Measurements from ENCODE around the gene MRPS17.
A peak's percentile ranks its signal among the peaks of the same experiment; 100 is the strongest.

The MRPS17 gene

GRCh38 chr7:55970978-55971377, 19.3 kb downstream of the MRPS17 start:
- FAIRE-seq (no peak), DNase-seq (ENCODE audit: low spot score) (no peak)

GRCh38 chr7:55973747-55974250, 22.1 kb downstream of the MRPS17 start:
- DNase-seq (ENCODE audit: low spot score) = no peak
- no peak for FAIRE-seq

DNA sequence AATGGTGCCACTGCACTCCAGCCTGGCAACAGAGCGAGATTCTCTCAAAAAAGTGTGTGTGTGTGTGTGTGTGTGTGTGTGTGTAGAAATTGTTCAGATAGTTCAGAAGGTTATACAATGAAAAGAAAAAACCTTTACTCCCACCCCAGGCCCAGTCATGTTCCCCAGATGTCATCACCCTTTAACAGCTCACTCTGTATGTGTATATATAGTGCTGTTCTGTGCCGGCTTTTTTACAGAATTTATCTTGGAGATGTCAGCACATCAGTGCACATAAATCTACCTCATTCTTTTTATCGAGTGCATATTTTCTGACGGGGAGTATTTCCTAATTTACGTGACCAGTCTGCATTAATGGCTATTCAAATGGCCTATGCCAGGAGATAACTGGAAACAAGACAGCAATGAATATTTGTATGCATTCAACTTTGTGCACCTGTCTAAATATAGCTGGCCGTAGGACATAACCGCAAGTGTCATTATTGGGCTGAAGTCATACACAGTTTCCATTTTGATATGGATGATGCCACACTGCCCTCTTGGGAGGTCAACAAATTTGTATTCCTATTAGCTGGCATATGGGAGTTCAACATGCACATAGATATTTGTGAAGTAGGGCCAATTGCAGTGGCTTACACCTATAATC, 24.4 kb downstream of the MRPS17 start:
- DNase-seq (ENCODE audit: low spot score) = no peak
- FAIRE-seq = no peak

DNA sequence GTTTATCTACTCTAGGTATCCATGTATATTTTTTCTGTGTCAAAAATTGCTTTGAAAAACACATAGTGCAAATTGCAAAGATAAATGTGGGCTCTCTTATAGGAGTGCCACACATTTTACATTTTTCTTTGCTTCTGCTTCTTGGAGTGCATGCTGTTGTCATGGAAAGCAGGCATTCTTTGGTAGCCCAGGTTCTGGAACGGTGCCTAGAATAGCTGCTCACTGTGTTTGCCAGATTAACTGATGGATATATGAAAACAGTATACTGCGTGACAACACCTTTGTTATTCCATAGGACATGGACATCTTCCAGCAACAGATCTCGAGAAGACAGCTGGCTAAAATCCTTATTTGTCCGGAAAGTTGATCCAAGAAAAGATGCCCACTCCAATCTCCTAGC, 26.2 kb downstream of the MRPS17 start:
- DNase-seq (ENCODE audit: low spot score) (no peak), FAIRE-seq (peak; percentile 70)

DNA sequence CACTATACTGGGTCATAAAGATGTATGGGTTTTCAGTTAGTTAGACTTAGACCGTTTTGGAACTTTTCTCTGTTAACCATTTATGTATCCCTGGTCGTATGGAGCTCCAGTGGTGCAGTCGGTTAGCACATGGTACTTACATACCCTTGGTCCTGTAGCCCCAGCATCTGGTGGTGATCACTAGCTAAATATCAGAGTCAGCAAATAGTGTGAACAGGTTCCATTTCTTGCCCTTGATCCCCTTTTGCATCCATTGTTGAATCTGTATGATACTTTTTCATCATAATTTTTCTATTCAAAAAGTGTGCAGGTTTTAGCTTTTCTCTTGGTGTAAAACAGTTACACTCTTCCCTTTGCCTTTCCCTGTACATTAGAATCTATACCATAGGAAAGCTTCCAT, 28.6 kb downstream of the MRPS17 start:
- no peak for DNase-seq (ENCODE audit: low spot score)
- FAIRE-seq = no peak

DNA sequence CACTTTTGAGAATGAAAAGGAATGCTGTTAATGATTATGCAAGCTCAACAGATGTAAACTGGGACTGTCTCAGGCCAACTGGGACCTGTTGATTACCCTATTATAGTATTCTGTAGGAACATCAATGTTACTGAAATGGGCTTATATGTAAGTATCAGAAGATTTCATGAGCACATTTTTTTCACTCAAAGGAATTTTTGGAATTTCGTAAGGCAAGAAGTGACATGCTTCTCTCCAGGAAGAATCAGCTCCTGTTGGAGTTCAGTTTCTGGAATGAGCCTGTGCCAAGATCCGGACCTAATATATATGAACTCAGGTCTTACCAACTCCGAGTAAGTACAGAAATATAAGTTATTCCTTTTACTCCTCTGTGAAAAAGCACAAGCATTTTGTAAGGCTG, 31.9 kb downstream of the MRPS17 start:
- no peak for DNase-seq (ENCODE audit: low spot score)
- FAIRE-seq = no peak

- FAIRE-seq (no peak), DNase-seq (ENCODE audit: low spot score) (no peak)
Observed at GRCh38 chr7:55992346-55992745, 40.7 kb downstream of the MRPS17 start.

DNA sequence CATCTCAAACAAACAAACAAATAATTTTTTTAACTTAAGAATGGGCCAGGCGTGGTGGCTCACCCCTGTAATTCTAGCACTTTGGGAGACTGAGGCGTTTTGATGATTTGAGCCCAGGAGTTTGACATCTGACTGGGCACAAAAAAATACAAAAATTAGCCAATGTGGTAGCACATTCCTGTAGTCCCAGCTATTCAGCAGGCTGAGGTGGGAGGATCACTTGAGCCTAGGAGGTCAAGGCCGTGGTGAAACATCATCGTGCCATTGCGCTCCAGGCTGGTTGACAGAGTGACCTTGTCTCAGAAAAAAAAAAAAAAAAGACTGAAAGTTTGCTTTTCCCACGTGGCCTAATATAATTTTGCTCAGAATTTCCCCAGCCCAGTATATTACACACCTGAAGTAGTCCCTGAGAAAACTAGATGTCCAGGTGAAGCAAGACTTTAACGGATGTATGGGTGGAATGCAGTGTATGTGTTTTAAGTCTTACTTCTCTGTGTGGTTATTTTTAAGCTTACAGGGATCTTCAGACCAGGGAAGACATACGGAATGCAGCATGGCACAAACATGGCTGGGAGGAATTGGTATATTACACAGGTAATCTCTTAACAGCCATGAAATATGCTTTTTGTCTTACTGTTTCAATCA, 45.3 kb downstream of the MRPS17 start:
- FAIRE-seq (no peak), DNase-seq (ENCODE audit: low spot score) (no peak)

DNA sequence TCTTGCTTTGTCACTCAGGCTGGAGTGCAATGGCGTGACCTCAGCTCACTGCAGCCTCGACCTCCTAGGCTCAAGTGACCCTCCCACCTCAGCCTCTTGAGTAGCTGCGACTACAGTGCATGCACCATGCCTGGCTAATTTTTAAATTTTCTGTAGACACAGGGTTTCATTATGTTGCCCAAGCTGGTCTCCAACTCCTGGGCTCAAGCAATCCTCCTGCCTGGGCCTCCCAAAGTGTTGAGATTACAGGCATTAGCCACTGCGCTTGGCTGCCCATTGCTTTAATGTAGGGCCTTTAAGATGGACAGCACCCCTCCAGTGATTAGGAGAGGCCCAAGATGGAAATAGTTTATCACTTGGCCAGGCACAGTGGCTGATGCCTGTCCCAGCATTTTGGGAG, 52.1 kb downstream of the MRPS17 start:
- no peak for FAIRE-seq
- no peak for DNase-seq (ENCODE audit: low spot score)
